Gastrocnemius medialis (tissue), 4 donors: ENCODE results near the gene WDR33.

Experiments
- CTCF ChIP-seq, 5 experiments: fragments of 450-650 bp in 3 of 5; fragments of 200-600 bp in 2 of 5; sonication (generic) in 2 of 5; IDR thresholded peaks in 4 of 5; conservative IDR thresholded peaks in 1 of 5; 1 replicate in 4 of 5; 2 replicates in 1 of 5; pipeline ENCODE4 v1.5.1; 2016 to 2019; ENCODE audit warnings: antibody characterized with exemption in 5 of 5, mild to moderate bottlenecking in 3 of 5, moderate library complexity in 3 of 5
- POLR2A ChIP-seq, 2 donors: fragments of 450-650 bp; IDR thresholded peaks; one replicate each; pipeline ENCODE4 v1.6.1; 2017; ENCODE audit warnings: antibody characterized with exemption in 2 of 2, mild to moderate bottlenecking in 2 of 2, moderate library complexity in 2 of 2

DNA sequence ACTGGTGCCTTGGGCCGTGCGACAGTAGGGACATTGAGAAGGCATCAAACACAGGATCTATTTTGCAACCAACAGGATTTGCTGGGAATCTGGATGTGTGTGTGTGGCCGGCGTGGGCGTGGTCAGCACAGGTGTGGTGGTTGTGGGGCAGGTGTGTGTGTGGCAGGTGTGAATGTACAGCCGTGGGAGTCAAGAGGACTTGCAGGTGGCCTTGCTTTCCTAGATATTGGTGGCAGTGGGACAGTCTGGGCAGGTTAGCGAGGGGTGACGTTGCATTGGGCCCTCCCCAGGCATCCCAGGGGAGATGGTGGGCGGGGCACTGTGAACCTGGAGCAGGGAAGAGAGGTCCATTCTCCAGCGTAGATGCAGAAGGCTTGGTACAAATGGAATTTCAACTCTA, 132.4 kb downstream of the WDR33 start:
- TF ChIP-seq POLR2A (IDR thresholded peaks at IDR 0.05) (no peak), CTCF (IDR thresholded peaks at IDR 0.05 in 4 of 5, conservative IDR thresholded peaks at IDR 0.05 in 1 of 5) (no peak)
